ENCODE measurements around the gene CARD19. TPM values are rescaled to one million over a fixed set of nuclear protein-coding genes. Genes with fewer than 3 reads are reported as not detected.

CARD19 gene
- total and polyA plus RNA-seq, 2 experiments from 2014 or later, result 36.8 to 48.3 TPM

GRCh38 chr9:93084471-93084881 is 11.5 kb upstream of the CARD19 start:
- Histone ChIP-seq H3K4me2 (no peak overlapping the region), H3K4me1 (ENCODE audit: insufficient read depth) (no peaks in the 10 kb centered on the region), H3K27me3 (ENCODE audit: insufficient read depth) (no peaks in the 10 kb centered on the region), H3K36me3 (ENCODE audit: insufficient read depth) (no peaks in the 10 kb centered on the region), H3K9me2 (ENCODE audit: insufficient read depth) (no peaks in the 10 kb centered on the region), H3F3A (replicated peaks; ENCODE audit: low read depth) (no peaks in the 10 kb centered on the region), H3K27ac (ENCODE audit: low read depth) (no peak overlapping the region), H3K79me2 (replicated peaks; ENCODE audit: insufficient read depth) (no peaks in the 10 kb centered on the region), H3K4me3 (no peak overlapping the region), H2AFZ (no peak overlapping the region), H4K20me1 (replicated peaks; ENCODE audit: insufficient read depth) (no peaks in the 10 kb centered on the region)
- Mint-ChIP-seq H3K9me3 (peaks cover 10% of the 10 kb centered on the region; the same call in 2 of the 3 replicates), H3K27ac (no peak overlapping the region), H3K4me1 (peaks cover 4% of the 10 kb centered on the region; the same call in 1 of the 3 replicates), H3K36me3 (ENCODE audit: low read depth) (peaks cover 10% of the 10 kb centered on the region), H3K4me3 (no peak overlapping the region), H3K27me3 (ENCODE audit: insufficient read depth, low read depth, poor library complexity) (peaks cover 4% of the 10 kb centered on the region)
- TF ChIP-seq NANOG (IDR thresholded peaks at IDR 0.05; ENCODE audit: borderline replicate concordance), result no peak
- ATAC-seq, result no peak
- DNase-seq (ENCODE audit: low spot score), result no peak

DNA sequence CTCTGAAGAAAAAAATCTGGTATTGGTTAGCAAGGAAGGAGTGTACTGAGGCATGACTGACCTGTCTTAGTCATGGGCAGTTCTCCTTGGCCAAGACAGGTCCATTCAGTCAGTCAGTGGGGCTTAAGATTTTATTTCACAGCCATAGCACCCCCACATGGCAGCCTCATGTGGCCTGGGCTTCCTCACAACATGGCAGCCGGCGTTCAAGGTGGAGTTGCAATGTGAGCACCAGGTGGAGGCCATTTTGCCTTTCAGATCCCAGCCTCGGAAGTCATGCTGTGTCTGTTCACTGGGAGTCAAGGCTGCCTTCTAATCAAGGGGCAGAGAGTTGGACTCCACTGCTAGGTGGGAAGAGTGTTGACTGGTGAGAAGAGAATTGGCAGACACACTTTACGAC is 10.3 kb upstream of the CARD19 start:
- Histone ChIP-seq H3F3A (replicated peaks; ENCODE audit: low read depth) (no peaks in the 10 kb centered on the region), H3K4me2 (no peak overlapping the region), H3K27ac (ENCODE audit: low read depth) (no peak overlapping the region), H3K36me3 (ENCODE audit: insufficient read depth) (no peaks in the 10 kb centered on the region), H3K27me3 (ENCODE audit: insufficient read depth) (no peaks in the 10 kb centered on the region), H3K79me2 (replicated peaks; ENCODE audit: insufficient read depth) (no peaks in the 10 kb centered on the region), H4K20me1 (replicated peaks; ENCODE audit: insufficient read depth) (no peaks in the 10 kb centered on the region), H2AFZ (no peak overlapping the region), H3K4me1 (ENCODE audit: insufficient read depth) (no peaks in the 10 kb centered on the region), H3K9me2 (ENCODE audit: insufficient read depth) (no peaks in the 10 kb centered on the region), H3K4me3 (no peak overlapping the region)
- Mint-ChIP-seq H3K36me3 (ENCODE audit: low read depth) (peaks cover 10% of the 10 kb centered on the region), H3K9me3 (peaks cover 10% of the 10 kb centered on the region; the same call in 2 of the 3 replicates), H3K4me3 (no peak overlapping the region), H3K4me1 (peaks cover 6% of the 10 kb centered on the region; the same call in 1 of the 3 replicates), H3K27me3 (ENCODE audit: insufficient read depth, low read depth, poor library complexity) (peaks cover 4% of the 10 kb centered on the region), H3K27ac (no peak overlapping the region)
- ATAC-seq (no peak), DNase-seq (ENCODE audit: low spot score) (no peak)
- TF ChIP-seq STAT1 (IDR thresholded peaks at IDR 0.05; ENCODE audit: unreplicated experiment), result no peak
- TF ChIP-seq JUNB (IDR thresholded peaks at IDR 0.05; ENCODE audit: unreplicated experiment), result no peak
- no peak for TF ChIP-seq CREB1 (CRISPR knock-in tag; IDR thresholded peaks at IDR 0.05; ENCODE audit: low read depth)
- TF ChIP-seq ZNF114 (CRISPR knock-in tag; IDR thresholded peaks at IDR 0.05), result no peak
- TF ChIP-seq EZH2 (IDR thresholded peaks at IDR 0.05; ENCODE audit: low read depth, unreplicated experiment), result no peak
- no peak for TF ChIP-seq EZH2phosphoT487 (IDR thresholded peaks at IDR 0.05; ENCODE audit: unreplicated experiment)
- no peak for TF ChIP-seq ZNF331 (CRISPR knock-in tag; IDR thresholded peaks at IDR 0.05; ENCODE audit: low read depth)
- TF ChIP-seq, protein P1, sequence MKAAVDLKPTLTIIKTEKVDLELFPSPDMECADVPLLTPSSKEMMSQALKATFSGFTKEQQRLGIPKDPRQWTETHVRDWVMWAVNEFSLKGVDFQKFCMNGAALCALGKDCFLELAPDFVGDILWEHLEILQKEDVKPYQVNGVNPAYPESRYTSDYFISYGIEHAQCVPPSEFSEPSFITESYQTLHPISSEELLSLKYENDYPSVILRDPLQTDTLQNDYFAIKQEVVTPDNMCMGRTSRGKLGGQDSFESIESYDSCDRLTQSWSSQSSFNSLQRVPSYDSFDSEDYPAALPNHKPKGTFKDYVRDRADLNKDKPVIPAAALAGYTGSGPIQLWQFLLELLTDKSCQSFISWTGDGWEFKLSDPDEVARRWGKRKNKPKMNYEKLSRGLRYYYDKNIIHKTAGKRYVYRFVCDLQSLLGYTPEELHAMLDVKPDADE (IDR thresholded peaks at IDR 0.05), result no peak
- TF ChIP-seq, protein P2, sequence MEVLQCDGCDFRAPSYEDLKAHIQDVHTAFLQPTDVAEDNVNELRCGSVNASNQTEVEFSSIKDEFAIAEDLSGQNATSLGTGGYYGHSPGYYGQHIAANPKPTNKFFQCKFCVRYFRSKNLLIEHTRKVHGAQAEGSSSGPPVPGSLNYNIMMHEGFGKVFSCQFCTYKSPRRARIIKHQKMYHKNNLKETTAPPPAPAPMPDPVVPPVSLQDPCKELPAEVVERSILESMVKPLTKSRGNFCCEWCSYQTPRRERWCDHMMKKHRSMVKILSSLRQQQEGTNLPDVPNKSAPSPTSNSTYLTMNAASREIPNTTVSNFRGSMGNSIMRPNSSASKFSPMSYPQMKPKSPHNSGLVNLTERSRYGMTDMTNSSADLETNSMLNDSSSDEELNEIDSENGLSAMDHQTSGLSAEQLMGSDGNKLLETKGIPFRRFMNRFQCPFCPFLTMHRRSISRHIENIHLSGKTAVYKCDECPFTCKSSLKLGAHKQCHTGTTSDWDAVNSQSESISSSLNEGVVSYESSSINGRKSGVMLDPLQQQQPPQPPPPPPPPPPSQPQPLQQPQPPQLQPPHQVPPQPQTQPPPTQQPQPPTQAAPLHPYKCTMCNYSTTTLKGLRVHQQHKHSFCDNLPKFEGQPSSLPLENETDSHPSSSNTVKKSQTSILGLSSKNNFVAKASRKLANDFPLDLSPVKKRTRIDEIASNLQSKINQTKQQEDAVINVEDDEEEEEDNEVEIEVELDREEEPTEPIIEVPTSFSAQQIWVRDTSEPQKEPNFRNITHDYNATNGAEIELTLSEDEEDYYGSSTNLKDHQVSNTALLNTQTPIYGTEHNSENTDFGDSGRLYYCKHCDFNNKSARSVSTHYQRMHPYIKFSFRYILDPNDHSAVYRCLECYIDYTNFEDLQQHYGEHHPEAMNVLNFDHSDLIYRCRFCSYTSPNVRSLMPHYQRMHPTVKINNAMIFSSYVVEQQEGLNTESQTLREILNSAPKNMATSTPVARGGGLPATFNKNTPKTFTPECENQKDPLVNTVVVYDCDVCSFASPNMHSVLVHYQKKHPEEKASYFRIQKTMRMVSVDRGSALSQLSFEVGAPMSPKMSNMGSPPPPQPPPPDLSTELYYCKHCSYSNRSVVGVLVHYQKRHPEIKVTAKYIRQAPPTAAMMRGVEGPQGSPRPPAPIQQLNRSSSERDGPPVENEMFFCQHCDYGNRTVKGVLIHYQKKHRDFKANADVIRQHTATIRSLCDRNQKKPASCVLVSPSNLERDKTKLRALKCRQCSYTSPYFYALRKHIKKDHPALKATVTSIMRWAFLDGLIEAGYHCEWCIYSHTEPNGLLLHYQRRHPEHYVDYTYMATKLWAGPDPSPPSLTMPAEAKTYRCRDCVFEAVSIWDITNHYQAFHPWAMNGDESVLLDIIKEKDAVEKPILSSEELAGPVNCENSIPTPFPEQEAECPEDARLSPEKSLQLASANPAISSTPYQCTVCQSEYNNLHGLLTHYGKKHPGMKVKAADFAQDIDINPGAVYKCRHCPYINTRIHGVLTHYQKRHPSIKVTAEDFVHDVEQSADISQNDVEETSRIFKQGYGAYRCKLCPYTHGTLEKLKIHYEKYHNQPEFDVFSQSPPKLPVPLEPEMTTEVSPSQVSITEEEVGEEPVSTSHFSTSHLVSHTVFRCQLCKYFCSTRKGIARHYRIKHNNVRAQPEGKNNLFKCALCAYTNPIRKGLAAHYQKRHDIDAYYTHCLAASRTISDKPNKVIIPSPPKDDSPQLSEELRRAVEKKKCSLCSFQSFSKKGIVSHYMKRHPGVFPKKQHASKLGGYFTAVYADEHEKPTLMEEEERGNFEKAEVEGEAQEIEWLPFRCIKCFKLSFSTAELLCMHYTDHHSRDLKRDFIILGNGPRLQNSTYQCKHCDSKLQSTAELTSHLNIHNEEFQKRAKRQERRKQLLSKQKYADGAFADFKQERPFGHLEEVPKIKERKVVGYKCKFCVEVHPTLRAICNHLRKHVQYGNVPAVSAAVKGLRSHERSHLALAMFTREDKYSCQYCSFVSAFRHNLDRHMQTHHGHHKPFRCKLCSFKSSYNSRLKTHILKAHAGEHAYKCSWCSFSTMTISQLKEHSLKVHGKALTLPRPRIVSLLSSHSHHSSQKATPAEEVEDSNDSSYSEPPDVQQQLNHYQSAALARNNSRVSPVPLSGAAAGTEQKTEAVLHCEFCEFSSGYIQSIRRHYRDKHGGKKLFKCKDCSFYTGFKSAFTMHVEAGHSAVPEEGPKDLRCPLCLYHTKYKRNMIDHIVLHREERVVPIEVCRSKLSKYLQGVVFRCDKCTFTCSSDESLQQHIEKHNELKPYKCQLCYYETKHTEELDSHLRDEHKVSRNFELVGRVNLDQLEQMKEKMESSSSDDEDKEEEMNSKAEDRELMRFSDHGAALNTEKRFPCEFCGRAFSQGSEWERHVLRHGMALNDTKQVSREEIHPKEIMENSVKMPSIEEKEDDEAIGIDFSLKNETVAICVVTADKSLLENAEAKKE (CRISPR knock-in tag; IDR thresholded peaks at IDR 0.05), result no peak
- TF ChIP-seq NANOG (IDR thresholded peaks at IDR 0.05; ENCODE audit: borderline replicate concordance), result no peak
- TF ChIP-seq, protein P3, sequence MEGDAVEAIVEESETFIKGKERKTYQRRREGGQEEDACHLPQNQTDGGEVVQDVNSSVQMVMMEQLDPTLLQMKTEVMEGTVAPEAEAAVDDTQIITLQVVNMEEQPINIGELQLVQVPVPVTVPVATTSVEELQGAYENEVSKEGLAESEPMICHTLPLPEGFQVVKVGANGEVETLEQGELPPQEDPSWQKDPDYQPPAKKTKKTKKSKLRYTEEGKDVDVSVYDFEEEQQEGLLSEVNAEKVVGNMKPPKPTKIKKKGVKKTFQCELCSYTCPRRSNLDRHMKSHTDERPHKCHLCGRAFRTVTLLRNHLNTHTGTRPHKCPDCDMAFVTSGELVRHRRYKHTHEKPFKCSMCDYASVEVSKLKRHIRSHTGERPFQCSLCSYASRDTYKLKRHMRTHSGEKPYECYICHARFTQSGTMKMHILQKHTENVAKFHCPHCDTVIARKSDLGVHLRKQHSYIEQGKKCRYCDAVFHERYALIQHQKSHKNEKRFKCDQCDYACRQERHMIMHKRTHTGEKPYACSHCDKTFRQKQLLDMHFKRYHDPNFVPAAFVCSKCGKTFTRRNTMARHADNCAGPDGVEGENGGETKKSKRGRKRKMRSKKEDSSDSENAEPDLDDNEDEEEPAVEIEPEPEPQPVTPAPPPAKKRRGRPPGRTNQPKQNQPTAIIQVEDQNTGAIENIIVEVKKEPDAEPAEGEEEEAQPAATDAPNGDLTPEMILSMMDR (conservative IDR thresholded peaks at IDR 0.05; ENCODE audit: low read depth in 2 of 2), result no peak
- no peak for TF ChIP-seq POLR2AphosphoS5 (IDR thresholded peaks at IDR 0.05; ENCODE audit: low read depth)
